ENCODE data around the gene IQSEC2. TPM values are rescaled to one million over a fixed set of nuclear protein-coding genes. Genes with fewer than 3 reads are reported as not detected.
A peak's percentile ranks its signal among the peaks of the same experiment; 100 is the strongest.

Gene IQSEC2
- polyA plus RNA-seq, 10 donors, result 8.2 to 22.4 (median 18.1) TPM

GRCh38 chrX:53249408-53250042, 31.9 kb downstream of the IQSEC2 start:
- DNase-seq, result no peak

DNA sequence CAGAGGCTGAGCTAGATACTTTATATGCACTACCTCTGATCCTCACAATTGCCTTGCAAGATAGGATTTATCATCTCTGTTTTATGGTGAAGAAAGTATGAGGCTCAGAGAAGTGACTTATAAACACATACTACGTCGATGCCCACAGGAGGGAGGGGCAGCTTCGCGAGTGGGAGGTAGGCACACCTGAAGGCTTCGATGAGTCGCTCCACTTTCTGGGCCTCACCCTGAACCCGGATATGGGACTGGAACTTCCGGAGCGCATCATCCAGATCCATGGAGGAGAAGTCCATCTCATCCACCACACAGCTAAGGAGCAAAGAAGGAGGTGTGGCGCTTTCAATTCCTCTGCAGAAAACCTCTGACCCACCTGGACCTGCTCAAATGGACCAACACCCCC, 33.5 kb downstream of the IQSEC2 start:
- no peak for DNase-seq

- DNase-seq, result no peak
These were observed 35.2 kb downstream of the IQSEC2 start for GRCh38 chrX:53246231-53246630.

DNA sequence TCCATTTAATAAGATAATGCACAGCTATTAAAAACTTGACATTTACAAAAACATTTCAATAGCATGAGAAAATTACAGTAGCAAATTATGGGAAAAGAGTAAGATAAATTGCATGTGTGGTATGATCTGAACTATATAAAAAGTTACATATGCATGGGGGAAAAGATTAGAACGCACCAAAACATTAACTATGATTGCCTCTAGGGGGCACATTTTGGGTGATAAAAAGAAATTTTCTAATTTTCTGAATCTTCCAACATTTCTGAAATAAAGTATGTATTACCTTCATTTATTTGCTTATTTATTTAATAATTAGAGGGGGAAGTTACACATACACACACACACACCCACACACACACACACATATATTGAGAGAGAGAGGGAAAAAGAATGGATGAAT, 36.8 kb downstream of the IQSEC2 start:
- no peak for DNase-seq

GRCh38 chrX:53242310-53242709, 39.1 kb downstream of the IQSEC2 start:
- DNase-seq, result no peak

- no peak for DNase-seq
These were observed 39.8 kb downstream of the IQSEC2 start for GRCh38 chrX:53241558-53241957.

- no peak for DNase-seq
These were observed 41.9 kb downstream of the IQSEC2 start for GRCh38 chrX:53239474-53239873.

DNA sequence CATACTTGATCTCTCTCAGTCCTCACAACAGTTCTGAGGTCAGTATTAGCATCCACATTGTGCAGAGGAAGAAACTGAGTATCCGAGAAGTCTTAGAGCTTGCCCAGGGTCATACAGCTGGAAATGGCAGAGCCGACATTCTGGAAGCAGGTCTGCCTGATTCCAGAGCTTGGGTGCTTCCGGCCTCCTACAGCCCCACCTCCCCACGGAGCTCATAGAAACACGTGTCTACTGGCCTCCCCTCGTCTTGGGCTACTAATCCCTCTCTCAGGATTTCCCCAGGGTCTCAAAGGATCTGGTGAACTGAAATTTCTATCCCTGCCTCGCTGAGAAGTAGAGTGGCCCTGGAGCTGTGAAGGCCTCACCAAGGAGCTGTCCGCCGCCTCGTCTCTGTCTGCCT, 44.3 kb downstream of the IQSEC2 start:
- DNase-seq, result no peak

DNA sequence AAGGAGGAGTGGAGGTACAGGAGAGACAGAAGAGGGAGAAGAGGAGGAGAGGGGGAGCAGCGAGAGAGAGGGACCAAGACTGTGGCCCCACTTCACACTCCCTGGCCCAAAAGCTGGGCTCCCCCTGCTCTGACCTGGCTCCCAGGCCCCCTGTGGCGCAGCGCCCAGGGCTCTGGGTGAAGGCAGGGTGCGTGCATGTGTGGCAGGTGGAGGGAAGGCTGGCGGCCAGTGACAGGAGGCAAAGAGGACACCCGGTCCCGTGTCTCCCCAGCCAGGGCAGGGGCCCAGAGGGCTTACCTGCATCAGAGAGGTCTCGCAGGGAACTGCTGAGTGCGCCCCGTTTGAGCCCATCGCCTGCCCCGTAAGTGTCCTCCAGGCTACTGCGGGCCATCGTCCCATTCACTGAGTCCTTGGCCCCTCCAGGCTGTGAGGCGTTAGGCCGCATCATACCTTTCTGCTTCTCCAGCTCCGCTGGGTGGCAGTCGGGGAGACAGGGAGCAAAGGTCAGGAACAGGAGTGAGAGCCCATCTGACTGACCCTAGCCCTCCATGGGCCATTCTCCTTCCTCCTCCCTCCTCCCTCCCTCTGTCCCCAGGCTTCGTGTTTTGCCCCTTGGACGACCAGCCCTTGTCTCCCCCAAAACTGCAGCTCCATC, 45.2 kb downstream of the IQSEC2 start:
- DNase-seq, result no peak

GRCh38 chrX:53235566-53235965, 45.8 kb downstream of the IQSEC2 start:
- DNase-seq, result no peak

DNA sequence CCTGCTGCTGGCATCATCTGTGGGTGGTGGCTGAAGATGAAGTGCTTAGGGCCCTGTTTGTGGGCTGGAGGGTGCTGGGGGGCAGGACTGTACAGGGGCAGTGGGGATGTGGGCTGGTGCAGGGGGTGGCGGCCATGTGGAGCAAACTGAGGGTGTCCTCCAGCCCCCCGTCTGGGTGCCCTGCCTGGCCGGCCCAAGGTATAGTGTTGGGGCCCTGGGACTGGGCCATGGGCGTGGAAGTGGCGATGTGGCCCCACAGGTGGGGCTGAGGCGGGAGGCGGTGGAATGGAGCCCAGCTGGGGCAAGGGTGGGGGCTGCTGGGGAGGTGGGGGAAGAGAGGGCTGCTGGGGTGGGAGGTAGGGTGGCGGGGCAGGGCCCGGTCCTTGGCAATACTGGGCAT, 46.9 kb downstream of the IQSEC2 start:
- DNase-seq, result no peak

GRCh38 chrX:53233536-53233935, 47.8 kb downstream of the IQSEC2 start:
- no peak for DNase-seq

DNA sequence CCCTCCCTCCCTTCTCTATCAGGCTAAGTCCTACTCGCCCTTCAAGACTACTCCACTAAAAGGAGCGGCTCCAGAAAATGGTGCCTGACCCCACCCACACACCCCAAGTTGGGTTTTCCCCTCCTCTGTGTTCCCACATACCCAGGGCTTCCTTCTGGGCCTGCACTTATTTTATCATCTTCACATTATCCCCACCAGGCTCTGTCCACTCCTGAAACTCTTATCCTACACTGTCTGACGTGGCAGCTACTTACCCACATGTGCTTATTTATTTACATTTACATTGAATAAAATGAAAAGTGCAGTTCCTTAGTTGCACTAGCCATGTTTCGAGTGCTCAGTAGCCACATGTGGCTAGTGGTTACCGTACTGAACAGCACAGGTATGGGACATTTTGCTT, 51.3 kb downstream of the IQSEC2 start:
- DNase-seq, result no peak

DNA sequence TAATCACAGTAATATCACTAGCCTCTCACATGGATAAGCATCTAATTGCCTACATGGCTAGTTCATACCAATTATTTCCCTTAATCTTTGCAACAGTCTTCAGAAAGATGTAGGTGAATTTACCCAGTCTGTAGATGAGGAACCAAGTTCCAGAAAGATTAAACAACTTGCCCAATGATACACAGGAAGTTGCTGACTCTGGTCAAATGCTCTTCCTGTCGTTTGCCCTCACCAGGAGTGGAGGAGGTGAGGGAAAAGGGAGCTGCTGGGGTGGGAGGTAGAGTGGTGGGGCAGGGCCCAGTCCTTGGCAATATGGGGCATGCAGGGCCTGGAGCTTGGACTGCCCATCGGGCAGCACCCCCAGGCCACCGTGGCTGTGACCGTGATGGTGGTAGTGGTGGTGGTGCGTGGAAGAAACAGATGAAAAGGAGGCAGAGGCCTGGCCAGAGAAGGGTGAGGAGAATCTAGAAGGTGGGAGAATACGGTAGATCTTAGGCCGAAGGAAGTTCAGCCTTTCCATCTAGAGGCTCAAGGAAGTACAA, 54.1 kb downstream of the IQSEC2 start:
- DNase-seq, result no peak

- DNase-seq, result peak; percentile 87 to 96 (median 94)
These were observed 56.3 kb downstream of the IQSEC2 start, which contains the start of gene KDM5C for GRCh38 chrX:53224860-53225797. Gene KDM5C (minus strand): TSS chrX:53225207. CDS start chrX:53224889, 318 bp downstream.

DNA sequence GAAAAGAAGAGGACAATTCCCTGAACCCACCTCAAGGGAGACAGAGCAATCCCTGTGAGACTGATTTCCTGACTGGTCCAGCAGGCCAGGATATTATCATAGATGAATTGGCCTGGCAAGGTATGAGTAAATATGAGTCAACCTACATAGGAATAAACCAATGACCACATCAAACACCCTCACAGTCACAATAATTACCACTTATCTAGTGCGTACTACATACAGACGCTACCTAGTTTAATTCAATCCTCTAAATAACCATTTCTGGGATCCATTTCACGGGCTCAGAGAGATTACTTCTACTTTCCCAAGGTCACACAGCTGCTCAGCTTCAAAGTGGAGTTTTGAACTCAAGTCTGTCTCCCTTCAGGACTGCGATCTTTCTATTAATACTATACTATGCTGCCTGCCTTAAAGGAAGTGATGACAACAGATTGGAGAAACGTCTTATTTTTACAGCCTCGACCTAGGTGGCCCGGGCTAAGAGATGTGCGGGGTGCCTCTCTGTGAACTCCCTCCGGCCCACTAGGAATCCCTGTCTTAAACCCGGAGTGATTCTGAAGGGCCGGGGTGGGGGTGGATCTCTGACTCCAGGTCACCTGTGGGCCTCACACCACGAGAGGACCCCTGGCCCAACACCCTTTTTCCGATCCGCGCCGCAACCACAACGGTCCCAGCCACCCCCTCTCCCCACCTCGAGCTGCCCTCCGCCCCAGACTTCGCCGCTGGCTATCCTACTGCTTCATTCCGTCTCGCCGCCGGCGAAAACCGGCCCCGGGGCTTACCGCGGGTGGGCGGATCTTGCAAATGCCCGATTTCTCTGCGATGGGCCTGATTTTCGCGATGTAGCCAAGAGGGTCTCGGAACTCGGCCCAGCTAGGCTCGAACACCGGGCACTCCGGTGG, 57.2 kb downstream of the IQSEC2 start:
- DNase-seq, result no peak

DNA sequence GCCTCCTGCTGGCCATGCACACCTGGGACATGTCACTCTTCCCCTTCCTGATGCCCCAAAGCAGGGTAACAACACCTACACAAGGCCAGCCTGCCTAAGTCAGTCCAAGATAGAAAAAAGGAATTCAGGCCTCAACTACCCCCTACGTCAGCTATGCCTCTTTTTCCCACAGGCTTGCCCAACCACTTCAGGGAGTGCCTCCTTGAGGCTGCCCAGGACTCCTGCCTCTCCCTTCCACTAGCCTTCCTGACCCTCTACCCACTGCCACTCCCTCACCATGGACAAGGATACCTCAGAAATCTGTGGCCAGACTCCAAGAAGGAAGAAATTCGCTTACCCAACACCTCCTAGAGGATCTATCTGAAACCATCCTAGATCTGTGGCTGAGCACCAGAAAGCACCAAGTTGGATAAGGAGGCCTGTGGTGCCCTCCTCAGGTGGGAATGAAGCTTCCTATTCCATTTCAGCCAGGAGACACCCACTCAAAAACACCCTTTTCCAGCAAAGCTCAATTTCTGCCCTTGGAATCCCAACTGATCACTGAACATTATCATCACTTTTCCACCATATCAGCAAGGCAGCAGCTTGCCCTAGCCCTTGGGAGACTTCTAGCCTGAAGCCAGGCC, 58.2 kb downstream of the IQSEC2 start:
- no peak for DNase-seq

Measured in muscle of back (tissue), 11 donors.